Kidney (tissue), 14 donors: ENCODE measurements around the gene GGCX. TPM values are rescaled to one million over a fixed set of nuclear protein-coding genes. Genes with fewer than 3 reads are reported as not detected.

Source experiments
- DNase-seq, 5 donors: peaks; one replicate each; pipeline ENCODE4 v3.0.0-alpha.2; 2013 to 2020
- FAIRE-seq: peaks from 2 replicates; lab custom pipeline; 2012; peaks lifted over from hg19 to GRCh38; lab: Jason Lieb, UNC
- H3K27ac ChIP-seq, 2 donors: one replicate each; pipeline ENCODE4 v1.7.0; 2013; ENCODE audit warnings: low read depth in 2 of 2, low read length in 2 of 2, inconsistent platforms in 1 of 2
- H3K27me3 ChIP-seq: one replicate; pipeline ENCODE4 v1.7.1; 2013; ENCODE audit warnings: low read length, inconsistent platforms; ENCODE audit not compliant: control insufficient read depth, insufficient read depth
- H3K36me3 ChIP-seq, 3 donors: one replicate each; pipeline versions ENCODE4 v1.7.0 to v1.7.1; 2013; ENCODE audit warnings: low read length in 3 of 3, control low read depth in 1 of 3, inconsistent platforms in 1 of 3; ENCODE audit not compliant: insufficient read depth in 3 of 3, control insufficient read depth in 2 of 3
- H3K4me1 ChIP-seq, 3 donors: one replicate each; pipeline versions ENCODE4 v1.7.0 to v1.7.1; 2013; ENCODE audit warnings: low read length in 3 of 3, inconsistent platforms in 1 of 3, low read depth in 1 of 3; ENCODE audit not compliant: control insufficient read depth in 2 of 3, insufficient read depth in 2 of 3
- H3K4me3 ChIP-seq, 3 donors: one replicate each; pipeline versions ENCODE4 v1.7.0 to v1.8.1; 2013; ENCODE audit warnings: low read length in 3 of 3, control low read depth in 1 of 3, inconsistent platforms in 1 of 3
- H3K9ac ChIP-seq, 3 donors: one replicate each; pipeline versions ENCODE4 v1.7.0 to v1.7.1; 2013; ENCODE audit warnings: low read length in 3 of 3, control low read depth in 1 of 3, inconsistent platforms in 1 of 3
- H3K9me3 ChIP-seq, 3 donors: one replicate each; pipeline versions ENCODE4 v1.7.0 to v1.7.1; 2013; ENCODE audit warnings: low read length in 3 of 3, control low read depth in 1 of 3, inconsistent platforms in 1 of 3; ENCODE audit not compliant: control insufficient read depth in 2 of 3, insufficient read depth in 1 of 3
- CTCF ChIP-seq: IDR thresholded peaks from 3 replicates; pipeline ENCODE4 v1.5.1; 2012; ENCODE audit warnings: mild to moderate bottlenecking, moderate library complexity, borderline replicate concordance; ENCODE audit not compliant: insufficient read depth; ENCODE audit errors: extremely low read depth
- intact Hi-C: fragments of 100-400 bp; cut with DNase I; formaldehyde crosslinking; loops from one replicate; pipeline ENCODE4 v1.11.1; 2022
- polyA plus RNA-seq: library from polyadenylated mRNA; stranded (reverse); fragments of 350-450 nt; fragmentation: Illumina TruSeq; extraction: RNeasy Lipid Tissue Mini Kit (QIAGEN cat#74804); gene quantifications from one replicate; pipeline ENCODE4 v1.2.3, GENCODE V29; 2014; ENCODE audit warnings: low read depth, low replicate concordance; ENCODE audit not compliant: insufficient read depth
- total RNA-seq: library from RNA; stranded (reverse); fragmentation: NEBNext Ultra II Directional; extraction: Animal tissue kit (Norgen Biotek cat#: 25700); gene quantifications from one replicate; pipeline ENCODE4 v1.2.1, GENCODE V29; 2021
- donor health status: control.
- donor health status: control.
- donor health status: control.
- donor health status: control.
- donor health status: control.
- donor health status: DM: yes; HTN: yes; CAD: no.
- donor health status: Normal renal cell carcinoma (clear cell type).

Gene GGCX
- total and polyA plus RNA-seq, 2 donors from 2014 or later = 27.8 to 50.7 TPM

DNA sequence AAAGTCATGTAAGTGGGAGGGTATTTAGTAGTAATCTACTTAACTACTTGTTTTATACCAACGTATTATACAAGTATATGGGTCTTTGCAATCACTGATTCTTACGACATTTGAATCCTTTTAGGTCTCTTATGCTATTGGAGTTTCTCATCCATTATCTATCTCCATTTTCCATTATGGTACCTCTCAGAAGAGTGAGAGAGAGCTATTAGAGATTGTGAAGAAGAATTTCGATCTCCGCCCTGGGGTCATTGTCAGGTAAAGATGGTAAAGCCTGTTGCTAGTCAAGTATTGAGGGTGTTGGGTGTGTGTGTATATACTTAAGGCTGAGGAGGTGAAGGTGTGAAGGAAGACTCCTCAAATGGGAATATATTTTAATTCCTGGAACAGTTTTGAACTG, 18.5 kb downstream of the GGCX start:
- intact Hi-C loops = no loop called here
- FAIRE-seq = no peak
- H3K4me1 ChIP-seq = peaks cover 6 to 10% (median 6%) of the 10 kb centered on the region in 3 donors
- no peak overlapping the region for H3K4me3 ChIP-seq
- H3K27me3 ChIP-seq = no peaks in the 10 kb centered on the region
- DNase-seq = no peak
- H3K27ac ChIP-seq = no peak overlapping the region
- H3K36me3 ChIP-seq = peaks cover 23 to 49% (median 32%) of the 10 kb centered on the region in 3 donors
- H3K9ac ChIP-seq = no peak overlapping the region
- no peak for TF ChIP-seq CTCF
- no peaks in the 10 kb centered on the region for H3K9me3 ChIP-seq

GRCh38 chr2:85541753-85542457, 19.4 kb downstream of the GGCX start:
- Histone ChIP-seq H3K9ac (peak overlapping the region in 1 of 3 donors; percentile 24), H3K27ac (no peak overlapping the region), H3K27me3 (no peaks in the 10 kb centered on the region), H3K36me3 (peaks cover 23 to 49% (median 32%) of the 10 kb centered on the region in 3 donors), H3K9me3 (no peaks in the 10 kb centered on the region), H3K4me1 (peaks cover 9 to 17% (median 12%) of the 10 kb centered on the region in 3 donors), H3K4me3 (peak overlapping the region in 2 of 3 donors; percentile 88 to 97)
- FAIRE-seq (no peak), DNase-seq (no peak)
- no peak for TF ChIP-seq CTCF
- intact Hi-C loops = no loop called here

DNA sequence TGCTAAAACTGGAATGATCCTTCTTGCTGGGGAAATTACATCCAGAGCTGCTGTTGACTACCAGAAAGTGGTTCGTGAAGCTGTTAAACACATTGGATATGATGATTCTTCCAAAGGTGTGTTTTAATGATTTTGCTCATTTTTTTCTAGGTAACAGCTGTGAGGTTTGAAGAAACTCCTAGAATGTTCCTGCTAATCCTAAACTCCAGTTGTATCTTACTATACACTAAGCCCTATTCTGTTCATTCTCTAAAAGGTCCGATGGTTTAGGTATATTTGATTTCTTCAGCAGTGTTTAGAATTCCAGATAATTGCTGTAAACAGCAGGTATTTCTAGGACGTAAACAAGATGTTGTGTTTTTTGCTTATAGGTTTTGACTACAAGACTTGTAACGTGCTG, 20.0 kb downstream of the GGCX start:
- intact Hi-C loops = no loop called here
- peaks cover 23 to 49% (median 32%) of the 10 kb centered on the region in 3 donors for H3K36me3 ChIP-seq
- no peaks in the 10 kb centered on the region for H3K9me3 ChIP-seq
- H3K9ac ChIP-seq = peak overlapping the region in 2 of 3 donors; percentile 24 to 34
- DNase-seq (no peak), FAIRE-seq (no peak)
- peak overlapping the region in 1 of 2 donors; percentile 6 for H3K27ac ChIP-seq
- peaks cover 11 to 18% (median 14%) of the 10 kb centered on the region in 3 donors for H3K4me1 ChIP-seq
- H3K4me3 ChIP-seq = peak overlapping the region; percentile 88 to 97 (median 97)
- no peak for TF ChIP-seq CTCF
- no peaks in the 10 kb centered on the region for H3K27me3 ChIP-seq
